A549 (cell line): ENCODE measurements around the gene SPRED3. TPM values are rescaled to one million over a fixed set of nuclear protein-coding genes. Genes with fewer than 3 reads are reported as not detected.

Experiments
- ATAC-seq, 2 experiments: fragments of 200-7000 bp in 1 of 2; fragments of >200 bp in 1 of 2; cut with Nextera tagmentation in 1 of 2; cut with Tn5 transposase in 1 of 2; 3 replicates each; pipeline versions ENCODE4 v1.8.0 to v1.9.1; 2018 to 2020; ENCODE audit warnings: mild to moderate bottlenecking in 1 of 2, moderate library complexity in 1 of 2
- CTCF ChIA-PET: fragments of 300-600 bp; sonication (Branson Sonifier 250); formaldehyde crosslinking; extraction: SDS; loops from one replicate; lab custom pipeline; 2021; ENCODE audit warnings: antibody characterized with exemption, inconsistent platforms; lab: Yijun Ruan, JAX
- POLR2A ChIA-PET: fragments of 350-600 bp; formaldehyde crosslinking; extraction: SDS; loops from one replicate; lab custom pipeline; 2021; ENCODE audit warnings: antibody characterized with exemption, inconsistent platforms; lab: Yijun Ruan, JAX
- DNase-seq, 2 experiments: peaks; one replicate each; pipeline versions ENCODE4 v3.0.0 to v3.0.0-alpha.2; 2011 to 2016; ENCODE audit warnings: low read depth in 1 of 2, low spot score in 1 of 2
- FAIRE-seq: peaks from 2 replicates; lab custom pipeline; 2011; peaks lifted over from hg19 to GRCh38; lab: Jason Lieb, UNC
- H3K27ac ChIP-seq, 2 experiments: fragments of >200 bp; sonication (Bioruptor Twin); formaldehyde crosslinking; 3 replicates each; pipeline ENCODE4 v1.5.1; 2016 to 2017
- H3K4me1 ChIP-seq: fragments of >200 bp; sonication (Bioruptor Twin); formaldehyde crosslinking; 3 replicates; pipeline ENCODE4 v1.6.1; 2016
- H3K4me2 ChIP-seq: fragments of >200 bp; sonication (Bioruptor Twin); formaldehyde crosslinking; 3 replicates; pipeline ENCODE4 v1.6.1; 2016
- H3K4me3 ChIP-seq: fragments of >200 bp; sonication (Bioruptor Twin); formaldehyde crosslinking; 3 replicates; pipeline ENCODE4 v1.5.1; 2016
- H3K9me3 ChIP-seq: fragments of >200 bp; sonication (Bioruptor Twin); formaldehyde crosslinking; 3 replicates; pipeline ENCODE4 v1.6.1; 2016
- CBX2 ChIP-seq: fragments of 200-600 bp; sonication (generic); IDR thresholded peaks from 2 replicates; pipeline ENCODE4 v1.6.1; 2016; ENCODE audit warnings: low read depth, mild to moderate bottlenecking, borderline replicate concordance
- CHD2 ChIP-seq: fragments of 150-350 bp; IDR thresholded peaks from 2 replicates; pipeline ENCODE4 v1.6.1; 2014; ENCODE audit warnings: low read length; ENCODE audit not compliant: partially characterized antibody
- CHD4 ChIP-seq: fragments of 200-600 bp; sonication (generic); IDR thresholded peaks from 2 replicates; pipeline ENCODE4 v1.6.1; 2016; ENCODE audit warnings: antibody characterized with exemption, mild to moderate bottlenecking, borderline replicate concordance
- CTCF ChIP-seq: fragments of >200 bp; sonication (Bioruptor Twin); formaldehyde crosslinking; IDR thresholded peaks from 3 replicates; pipeline ENCODE4 v1.5.1; 2016
- E2F6 ChIP-seq: IDR thresholded peaks from 2 replicates; pipeline ENCODE4 v1.6.1; 2012; ENCODE audit warnings: low read depth, borderline replicate concordance
- EHF ChIP-seq: fragments of 250-450 bp; sonication (Bioruptor Pico); IDR thresholded peaks from 2 replicates; pipeline ENCODE4 v1.5.0; 2020; ENCODE audit warnings: mild to moderate bottlenecking
- FOSB ChIP-seq: fragments of 250-450 bp; sonication (Bioruptor Pico); IDR thresholded peaks from 2 replicates; pipeline ENCODE4 v1.5.0; 2020; ENCODE audit warnings: mild to moderate bottlenecking, moderate library complexity
- FOSL2 ChIP-seq, 2 experiments: fragments of 450-650 bp in 1 of 2; fragments of >200 bp in 1 of 2; sonication (Bioruptor Twin) in 1 of 2; formaldehyde crosslinking; IDR thresholded peaks; 2 replicates each; pipeline versions ENCODE4 v1.5.0 to v1.6.1; 2016 to 2020; ENCODE audit warnings: mild to moderate bottlenecking in 1 of 2, moderate library complexity in 1 of 2
- FOXS1 ChIP-seq: fragments of 250-450 bp; sonication (Bioruptor Pico); IDR thresholded peaks from 2 replicates; pipeline ENCODE4 v1.5.0; 2020; ENCODE audit warnings: mild to moderate bottlenecking, moderate library complexity
- HDAC2 ChIP-seq: fragments of 200-600 bp; sonication (generic); IDR thresholded peaks from 2 replicates; pipeline ENCODE4 v1.6.1; 2016
- HEYL ChIP-seq: fragments of 250-450 bp; sonication (Bioruptor Pico); IDR thresholded peaks from 2 replicates; pipeline ENCODE4 v1.8.0; 2021; ENCODE audit warnings: mild to moderate bottlenecking, moderate library complexity
- HOXB13 ChIP-seq: fragments of 250-450 bp; sonication (Bioruptor Pico); IDR thresholded peaks from 2 replicates; pipeline ENCODE4 v1.5.0; 2020; ENCODE audit warnings: low read depth, mild to moderate bottlenecking, moderate library complexity
- KDM1A ChIP-seq: fragments of 200-600 bp; sonication (generic); IDR thresholded peaks from 2 replicates; pipeline ENCODE4 v1.6.1; 2016; ENCODE audit warnings: low read depth, mild to moderate bottlenecking
- MAX ChIP-seq: IDR thresholded peaks from 2 replicates; pipeline ENCODE4 v1.6.1; 2012
- MAZ ChIP-seq: fragments of 150-350 bp; IDR thresholded peaks from 2 replicates; pipeline ENCODE4 v1.6.1; 2014; ENCODE audit warnings: antibody characterized with exemption, low read depth, low read length, borderline replicate concordance
- NFE2L2 ChIP-seq: fragments of 150-350 bp; conservative IDR thresholded peaks from 2 replicates; pipeline ENCODE4 v1.6.1; 2014; ENCODE audit warnings: low read length
- POLR2A ChIP-seq: IDR thresholded peaks from 2 replicates; pipeline ENCODE4 v1.6.1; 2012; ENCODE audit warnings: mild to moderate bottlenecking, low read length
- POLR2AphosphoS2 ChIP-seq: conservative IDR thresholded peaks from 2 replicates; pipeline ENCODE4 v1.6.1; 2012; ENCODE audit warnings: low read length, improper control_type of control experiment, inconsistent platforms
- RAD21 ChIP-seq, 2 experiments: fragments of >200 bp in 1 of 2; sonication (Bioruptor Twin) in 1 of 2; formaldehyde crosslinking in 1 of 2; IDR thresholded peaks in 1 of 2; conservative IDR thresholded peaks in 1 of 2; 2 replicates in 1 of 2; 3 replicates in 1 of 2; pipeline ENCODE4 v1.6.1; 2012 to 2018; ENCODE audit warnings: inconsistent platforms in 1 of 2
- RARB ChIP-seq: fragments of 250-450 bp; sonication (Bioruptor Pico); IDR thresholded peaks from 2 replicates; pipeline ENCODE4 v1.8.0; 2021; ENCODE audit warnings: mild to moderate bottlenecking, moderate library complexity
- RCOR1 ChIP-seq: fragments of 150-350 bp; IDR thresholded peaks from 2 replicates; pipeline ENCODE4 v1.6.1; 2014; ENCODE audit warnings: antibody characterized with exemption, low read length, low read depth
- REST ChIP-seq: fragments of 200-600 bp; sonication (generic); IDR thresholded peaks from 2 replicates; pipeline ENCODE4 v1.6.1; 2016; ENCODE audit warnings: antibody characterized with exemption, mild to moderate bottlenecking, moderate library complexity
- RNF2 ChIP-seq: fragments of 200-600 bp; sonication (generic); IDR thresholded peaks from 2 replicates; pipeline ENCODE4 v1.6.1; 2016; ENCODE audit warnings: low read depth, mild to moderate bottlenecking, antibody characterized with exemption, moderate library complexity, borderline replicate concordance
- TFCP2L1 ChIP-seq: fragments of 250-450 bp; sonication (Bioruptor Pico); IDR thresholded peaks from 2 replicates; pipeline ENCODE4 v1.5.0; 2021; ENCODE audit warnings: mild to moderate bottlenecking
- TP53 ChIP-seq: fragments of 250-450 bp; sonication (Bioruptor Pico); IDR thresholded peaks from 2 replicates; pipeline ENCODE4 v1.5.0; 2021; ENCODE audit warnings: mild to moderate bottlenecking, moderate library complexity
- USF2 ChIP-seq: fragments of 450-650 bp; IDR thresholded peaks from 2 replicates; pipeline ENCODE4 v1.6.1; 2014; ENCODE audit warnings: antibody characterized with exemption
- ZFP36 ChIP-seq: fragments of 450-650 bp; IDR thresholded peaks from 2 replicates; pipeline ENCODE4 v1.6.1; 2014; ENCODE audit warnings: borderline replicate concordance; ENCODE audit not compliant: partially characterized antibody
- WGBS: methylation state at CpG from one replicate; pipeline ENCODE4 v1.1.6; 2017; ENCODE audit errors: missing lambda C conversion rate; 5-methylcytosine and 5-hydroxymethylcytosine counted together
- polyA plus RNA-seq, 4 experiments: library from polyadenylated mRNA; depleted of rRNA in 3 of 4; stranded (reverse); fragments of >200 nt; fragmentation: RNase III in 1 of 4; extraction: RNeasy Plus Mini Kit Qiagen cat#74134 plus additional on column Dnase treatment in 1 of 4; gene quantifications; 2 replicates in 3 of 4; 3 replicates in 1 of 4; pipeline ENCODE4 v1.2.3, GENCODE V29; 2011 to 2017

The SPRED3 gene
- polyA plus RNA-seq, 2 of the 4 experiments (the other 2 are of a cell fraction), result 2.8 to 3.0 TPM

- TF ChIP-seq FOSB, result no peak
- TF ChIP-seq FOXS1, result no peak
- TF ChIP-seq USF2, result no peak
- no peak for TF ChIP-seq KDM1A
- no peak for TF ChIP-seq POLR2AphosphoS2
- TF ChIP-seq TP53 (CRISPR knock-in tag), result no peak
- no peak for TF ChIP-seq NFE2L2
- TF ChIP-seq CHD4, result no peak
- TF ChIP-seq CHD2, result no peak
- TF ChIP-seq ZFP36, result no peak
- TF ChIP-seq EHF (CRISPR knock-in tag), result no peak
- no peak for TF ChIP-seq RARB (CRISPR knock-in tag)
- no peak for TF ChIP-seq HEYL (CRISPR knock-in tag)
- TF ChIP-seq RAD21 (conservative IDR thresholded peaks at IDR 0.05 in 1 of 2, IDR thresholded peaks at IDR 0.05 in 1 of 2), result no peak
- no peak for TF ChIP-seq REST
- peaks cover 28% of the 10 kb centered on the region for H3K4me1 ChIP-seq
- H3K27ac ChIP-seq, result no peak overlapping the region
- DNase-seq, result no peak
- ChIA-PET POLR2A (interaction anchor here (1.6 to 1.8 kb wide), 2 partner anchors 8 to 20 kb away, joined by 4 to 6 read pairs; partner anchors contain the start of genes FAM98C and PSMD8), CTCF (interaction anchor here (0.5 to 14.1 kb wide), 8 partner anchors 5 to 670 kb away, joined by 3 to 254 read pairs (median 4); partner anchors contain the start of genes FAM98C, GGN, MRPS12 and PSMD8)
- 94% methylated on average over 30 of the region's 30 CpGs for WGBS
- no peaks in the 10 kb centered on the region for H3K9me3 ChIP-seq
- H3K4me3 ChIP-seq, result no peak overlapping the region
- H3K4me2 ChIP-seq, result no peak overlapping the region
- no peak for FAIRE-seq
- no peak for ATAC-seq
These were observed 6.0 kb downstream of the SPRED3 start for GRCh38 chr19:38394488-38394887.

GRCh38 chr19:38395381-38396114 lies 7.1 kb downstream of the SPRED3 start:
- Histone ChIP-seq H3K9me3 (no peaks in the 10 kb centered on the region), H3K4me1 (peaks cover 20% of the 10 kb centered on the region), H3K27ac (no peak overlapping the region), H3K4me3 (no peak overlapping the region), H3K4me2 (no peak overlapping the region)
- ChIA-PET CTCF (interaction anchor here (1.1 to 14.1 kb wide), 4 partner anchors 5 to 535 kb away, joined by 3 to 254 read pairs (median 132); partner anchors contain the start of genes FAM98C, GGN, MRPS12 and SARS2), POLR2A (no interaction called here)
- 94% methylated on average over 84 of the region's 86 CpGs for WGBS
- no peak for TF ChIP-seq RCOR1
- no peak for TF ChIP-seq FOSB
- no peak for TF ChIP-seq FOSL2 (IDR thresholded peaks at IDR 0.05)
- TF ChIP-seq FOSL2 (CRISPR knock-in tag; IDR thresholded peaks at IDR 0.05), result no peak
- no peak for TF ChIP-seq HOXB13
- TF ChIP-seq CTCF, result no peak
- TF ChIP-seq E2F6, result no peak
- TF ChIP-seq HDAC2, result no peak
- TF ChIP-seq TFCP2L1, result no peak
- TF ChIP-seq RNF2, result no peak
- TF ChIP-seq HEYL (CRISPR knock-in tag), result no peak
- no peak for TF ChIP-seq CBX2
- no peak for TF ChIP-seq POLR2A
- TF ChIP-seq MAZ, result no peak
- no peak for TF ChIP-seq MAX
- FAIRE-seq (no peak), DNase-seq (no peak), ATAC-seq (no peak)
